Common myeloid progenitor, CD34-positive (primary cell): ENCODE results near the gene SPINT3.

Experiments used
- CTCF ChIA-PET: fragments of 350-600 bp; sonication (Branson Sonifier 250); formaldehyde crosslinking; loops from one replicate; lab custom pipeline; 2021; ENCODE audit warnings: antibody characterized with exemption; lab: Charles Lee
- POLR2A ChIA-PET: fragments of 350-600 bp; sonication (Branson Sonifier 250); formaldehyde crosslinking; loops from one replicate; lab custom pipeline; 2021; ENCODE audit warnings: antibody characterized with exemption; lab: Charles Lee
- DNase-seq, 3 donors: peaks; one replicate each; pipeline versions ENCODE4 v3.0.0 to v3.0.0-alpha.2; 2013
- H3K27ac ChIP-seq, 2 experiments: 1 replicate in 1 of 2; 2 replicates in 1 of 2; pipeline ENCODE4 v1.7.0; 2013; ENCODE audit warnings: inconsistent platforms in 2 of 2, low read length in 2 of 2, mild to moderate bottlenecking in 2 of 2, low read depth in 1 of 2, moderate library complexity in 1 of 2; ENCODE audit not compliant: severe bottlenecking in 2 of 2, insufficient read depth in 1 of 2, poor library complexity in 1 of 2
- H3K27me3 ChIP-seq, 5 experiments: replicated peaks in 2 of 5; 1 replicate in 3 of 5; 2 replicates in 2 of 5; pipeline versions ENCODE4 v1.6.1 to v1.7.0; 2013; ENCODE audit warnings: low read length in 4 of 5, mild to moderate bottlenecking in 2 of 5, moderate library complexity in 2 of 5, inconsistent platforms in 1 of 5; ENCODE audit not compliant: insufficient read depth in 5 of 5, control insufficient read depth in 4 of 5
- H3K36me3 ChIP-seq, 4 experiments: 1 replicate in 2 of 4; 2 replicates in 2 of 4; pipeline versions ENCODE4 v1.6.1 to v1.7.0; 2013; ENCODE audit warnings: low read length in 3 of 4, control low read depth in 1 of 4, mild to moderate bottlenecking in 1 of 4; ENCODE audit not compliant: control insufficient read depth in 4 of 4, insufficient read depth in 4 of 4
- H3K4me1 ChIP-seq, 4 experiments: 1 replicate in 3 of 4; 2 replicates in 1 of 4; pipeline versions ENCODE4 v1.6.1 to v1.7.1; 2013; ENCODE audit warnings: low read length in 3 of 4, mild to moderate bottlenecking in 3 of 4, control low read depth in 1 of 4, inconsistent platforms in 1 of 4, moderate library complexity in 1 of 4; ENCODE audit not compliant: control insufficient read depth in 4 of 4, insufficient read depth in 4 of 4; ENCODE audit errors: control extremely low read depth in 1 of 4
- H3K4me3 ChIP-seq, 7 experiments: 1 replicate in 4 of 7; 2 replicates in 3 of 7; pipeline versions ENCODE4 v1.5.1 to v1.7.0; 2013; ENCODE audit warnings: mild to moderate bottlenecking in 7 of 7, low read length in 6 of 7, moderate library complexity in 6 of 7, inconsistent platforms in 2 of 7, low read depth in 2 of 7, control low read depth in 1 of 7; ENCODE audit not compliant: insufficient read depth in 4 of 7, control insufficient read depth in 1 of 7; ENCODE audit errors: extremely low read depth in 1 of 7
- H3K9me3 ChIP-seq, 5 experiments: 1 replicate in 4 of 5; 2 replicates in 1 of 5; pipeline versions ENCODE4 v1.6.1 to v1.7.1; 2013; ENCODE audit warnings: low read length in 4 of 5, mild to moderate bottlenecking in 2 of 5, inconsistent platforms in 1 of 5, low read depth in 1 of 5, moderate library complexity in 1 of 5; ENCODE audit not compliant: control insufficient read depth in 4 of 5, insufficient read depth in 2 of 5; ENCODE audit errors: control extremely low read depth in 1 of 5
- WGBS: methylation state at CpG from one replicate; pipeline ENCODE4 v1.1.5; 2013; ENCODE audit not compliant: insufficient coverage; 5-methylcytosine and 5-hydroxymethylcytosine counted together

Gene SPINT3

DNA sequence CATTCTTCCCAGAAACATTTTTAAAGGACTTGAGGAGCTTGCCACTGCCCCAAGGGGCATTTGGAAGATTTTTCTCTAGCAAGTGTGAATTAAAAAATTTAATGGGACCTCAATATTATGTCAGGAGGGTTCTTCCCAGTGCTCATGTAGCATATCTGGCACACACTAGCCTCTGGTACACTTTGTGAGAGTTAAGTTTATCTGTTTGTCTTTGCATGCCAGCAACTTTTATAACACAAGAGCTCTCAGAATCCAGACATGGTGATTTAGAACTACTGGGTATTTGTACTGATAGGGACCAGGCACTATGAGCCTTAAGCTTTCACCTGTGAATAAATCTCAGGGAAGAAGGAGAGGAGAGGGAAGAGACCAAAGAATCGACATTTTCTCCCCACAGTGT is 12.9 kb downstream of the SPINT3 start:
- H3K27ac ChIP-seq, result no peak overlapping the region
- no peak for DNase-seq
- ChIA-PET CTCF (interaction anchor here (1.8 kb wide), 1 partner anchor 22 kb away, joined by 4 read pairs; no protein-coding TSS in a partner anchor), POLR2A (no interaction called here)
- peaks cover 6 to 32% (median 7%) of the 10 kb centered on the region in 5 experiments for H3K27me3 ChIP-seq
- 86% methylated on average over 1 of the region's 1 CpG for WGBS
- H3K36me3 ChIP-seq, result no peaks in the 10 kb centered on the region
- H3K4me1 ChIP-seq, result no peaks in the 10 kb centered on the region
- H3K9me3 ChIP-seq, result no peaks in the 10 kb centered on the region
- H3K4me3 ChIP-seq, result no peak overlapping the region

DNA sequence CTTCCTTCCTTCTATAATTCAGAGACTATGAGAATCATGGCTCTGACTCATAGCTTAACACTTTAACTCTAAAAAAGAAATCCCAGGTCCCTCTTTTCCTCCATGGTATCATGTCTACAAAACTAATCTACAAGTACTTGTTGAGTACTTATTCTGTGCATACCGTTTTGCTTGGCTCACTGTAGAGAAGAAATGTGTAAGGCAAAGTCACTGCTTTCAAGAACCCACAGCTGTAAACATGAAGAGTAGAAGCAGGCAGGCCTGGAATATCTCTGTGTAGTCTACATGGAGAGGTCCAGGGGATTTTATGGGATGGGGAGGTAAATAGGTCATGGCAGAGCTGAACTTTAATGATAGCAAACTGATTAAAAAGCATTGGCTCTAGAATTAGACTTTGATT is 13.8 kb downstream of the SPINT3 start:
- H3K4me3 ChIP-seq, result no peak overlapping the region
- no peak for DNase-seq
- H3K27me3 ChIP-seq, result peaks cover 6 to 32% (median 7%) of the 10 kb centered on the region in 5 experiments
- POLR2A ChIA-PET, result no interaction called here
- CTCF ChIA-PET, result interaction anchor here (0.7 to 1.8 kb wide), 3 partner anchors 21 to 207 kb away, joined by 3 to 4 read pairs (median 3); no protein-coding TSS in a partner anchor
- H3K36me3 ChIP-seq, result no peaks in the 10 kb centered on the region
- no peaks in the 10 kb centered on the region for H3K4me1 ChIP-seq
- H3K9me3 ChIP-seq, result no peaks in the 10 kb centered on the region
- no peak overlapping the region for H3K27ac ChIP-seq
- WGBS, result 100% methylated on average over 1 of the region's 1 CpG

- Histone ChIP-seq H3K27ac (no peak overlapping the region), H3K27me3 (peaks cover 2 to 36% (median 9%) of the 10 kb centered on the region in 5 experiments), H3K36me3 (no peaks in the 10 kb centered on the region), H3K4me3 (no peak overlapping the region), H3K4me1 (no peaks in the 10 kb centered on the region), H3K9me3 (no peaks in the 10 kb centered on the region)
- ChIA-PET POLR2A (no interaction called here), CTCF (interaction anchor here (1.4 kb wide), 1 partner anchor 13 kb away, joined by 3 read pairs; no protein-coding TSS in a partner anchor)
- WGBS, result 78% methylated on average over 5 of the region's 6 CpGs
- DNase-seq, result no peak
Measured at GRCh38 chr20:45500022-45500421, 15.4 kb downstream of the SPINT3 start.

DNA sequence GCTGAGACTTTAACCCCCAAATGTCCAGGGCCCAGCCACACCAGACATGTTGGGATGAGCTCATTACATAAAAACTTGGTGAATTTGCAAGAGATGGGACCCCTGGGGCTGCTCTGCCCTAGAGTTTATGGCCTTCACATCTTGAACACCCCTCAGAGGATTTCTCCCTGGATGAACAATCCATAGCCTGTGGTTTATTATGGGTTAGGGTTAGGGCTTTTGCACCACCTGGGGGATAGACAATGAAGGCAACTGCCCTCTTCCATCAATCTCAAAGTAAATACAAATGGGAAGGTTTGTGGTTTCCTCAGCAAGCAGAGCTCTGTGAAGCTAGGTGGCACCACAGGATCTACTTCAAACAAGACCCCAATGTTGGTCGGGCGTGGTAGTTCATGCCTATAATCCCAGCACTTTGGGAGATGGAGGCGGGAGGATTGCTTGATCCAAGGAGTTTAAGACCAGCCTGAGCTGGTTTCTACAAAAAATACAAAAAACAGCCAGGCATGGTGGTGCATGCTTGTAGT is 17.4 kb downstream of the SPINT3 start:
- no peaks in the 10 kb centered on the region for H3K36me3 ChIP-seq
- no peaks in the 10 kb centered on the region for H3K4me1 ChIP-seq
- ChIA-PET POLR2A (no interaction called here), CTCF (interaction anchor here (0.8 to 1.1 kb wide), 2 partner anchors 14 to 175 kb away, joined by 3 to 4 read pairs; no protein-coding TSS in a partner anchor)
- DNase-seq, result no peak
- H3K9me3 ChIP-seq, result no peaks in the 10 kb centered on the region
- no peak overlapping the region for H3K27ac ChIP-seq
- WGBS, result 94% methylated on average over 3 of the region's 3 CpGs
- peaks cover 2 to 33% (median 7%) of the 10 kb centered on the region in 5 experiments for H3K27me3 ChIP-seq
- H3K4me3 ChIP-seq, result no peak overlapping the region

DNA sequence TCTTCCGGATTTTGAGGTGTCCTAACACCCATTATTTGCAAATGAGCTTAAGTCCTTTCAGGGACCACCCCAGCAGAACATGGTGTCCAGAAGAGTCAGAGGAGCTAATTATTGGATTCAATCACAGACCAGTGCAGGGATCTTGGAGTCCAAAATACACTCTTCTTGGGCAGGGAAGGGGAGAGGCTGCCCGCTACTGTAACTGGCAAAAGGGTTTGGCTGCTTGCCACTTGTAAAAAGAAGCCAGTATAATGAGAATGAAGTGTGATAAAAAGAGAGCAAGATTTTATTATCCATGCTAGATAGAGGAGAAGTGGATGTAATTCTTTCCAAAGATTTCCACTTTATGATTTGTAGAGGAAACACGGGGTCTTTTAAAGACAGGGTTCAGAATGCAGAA is 19.3 kb downstream of the SPINT3 start:
- Histone ChIP-seq H3K4me3 (no peak overlapping the region), H3K36me3 (no peaks in the 10 kb centered on the region), H3K9me3 (no peaks in the 10 kb centered on the region), H3K27me3 (peaks cover 0 to 24% (median 6%) of the 10 kb centered on the region in 5 experiments), H3K4me1 (no peaks in the 10 kb centered on the region), H3K27ac (no peak overlapping the region)
- WGBS, result 91% methylated on average over 3 of the region's 3 CpGs
- POLR2A ChIA-PET, result no interaction called here
- no peak for DNase-seq
- CTCF ChIA-PET, result no interaction called here

DNA sequence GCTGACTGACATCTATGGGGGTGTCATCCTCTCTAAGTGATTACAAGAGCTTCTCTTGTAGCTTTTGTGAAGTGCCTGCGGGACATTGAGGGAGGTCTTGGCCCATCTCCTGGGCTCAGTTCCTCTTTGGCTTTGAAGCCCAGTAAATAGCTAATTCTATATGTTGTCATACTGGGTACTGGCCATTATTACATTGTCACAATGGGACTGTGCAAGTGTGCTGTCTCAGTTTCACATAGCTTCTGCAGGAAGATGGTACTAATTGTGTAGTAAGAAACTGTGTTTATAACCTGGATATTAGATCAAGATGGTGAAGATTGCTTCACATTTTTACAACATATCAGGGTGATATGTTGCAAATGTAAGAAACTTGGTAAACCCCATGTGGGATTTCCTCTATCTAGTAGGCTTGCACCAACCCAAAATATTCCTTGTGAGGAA is 19.9 kb downstream of the SPINT3 start:
- CTCF ChIA-PET, result interaction anchor here (1.4 kb wide), 1 partner anchor 9 kb away, joined by 4 read pairs; no protein-coding TSS in a partner anchor
- Histone ChIP-seq H3K27ac (no peak overlapping the region), H3K27me3 (peaks cover 0 to 22% (median 8%) of the 10 kb centered on the region in 5 experiments), H3K9me3 (no peaks in the 10 kb centered on the region), H3K4me1 (no peaks in the 10 kb centered on the region), H3K36me3 (no peaks in the 10 kb centered on the region), H3K4me3 (no peak overlapping the region)
- no CpG with 5 or more reads among the region's 1 CpG for WGBS
- POLR2A ChIA-PET, result no interaction called here
- DNase-seq, result no peak

DNA sequence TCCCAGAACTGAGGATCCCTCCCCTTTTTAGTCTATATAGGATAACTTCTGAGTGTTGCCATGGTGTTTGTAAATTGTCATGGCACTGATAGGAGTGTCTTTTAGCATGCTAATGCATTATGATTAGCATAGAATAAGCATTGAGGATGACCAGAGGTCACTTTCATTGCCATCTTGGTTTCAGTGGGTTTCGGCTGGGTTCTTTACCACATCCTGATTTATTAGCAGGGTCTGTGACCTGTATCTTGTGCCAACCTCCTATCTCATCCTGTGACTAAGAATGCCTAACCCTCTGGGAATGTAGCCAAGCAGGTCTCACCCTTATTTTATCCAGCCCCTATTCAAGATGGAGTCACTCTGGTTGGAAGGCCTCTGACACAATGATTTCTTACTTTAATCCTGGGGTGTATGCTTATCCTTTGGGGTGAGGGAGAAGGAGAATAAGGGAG is 26.3 kb downstream of the SPINT3 start:
- DNase-seq, result no peak
- Histone ChIP-seq H3K9me3 (no peaks in the 10 kb centered on the region), H3K27me3 (peaks cover 0 to 11% (median 6%) of the 10 kb centered on the region in 5 experiments), H3K4me1 (no peaks in the 10 kb centered on the region), H3K27ac (no peak overlapping the region), H3K4me3 (no peak overlapping the region), H3K36me3 (no peaks in the 10 kb centered on the region)
- WGBS, result 40% methylated on average over 1 of the region's 1 CpG
- POLR2A ChIA-PET, result no interaction called here
- CTCF ChIA-PET, result no interaction called here
